Left ventricle myocardium inferior (tissue), 1 donor: Measurements from ENCODE around the gene ZNF569. TPM values are rescaled to one million over a fixed set of nuclear protein-coding genes. Genes with fewer than 3 reads are reported as not detected.
"Not testable (repeated sequence)": the region's sequence is repeated elsewhere in the genome, so short reads cannot be mapped to it uniquely, and the experiment has no call there.

ENCODE experiments used
- DNase-seq: peaks from one replicate; pipeline ENCODE4 v3.0.0-alpha.2; 2020
- H3K27ac ChIP-seq: fragments of 200-600 bp; replicated peaks from 2 replicates; pipeline ENCODE4 v1.8.0; 2021
- H3K27me3 ChIP-seq: fragments of 200-600 bp; 2 replicates; pipeline ENCODE4 v1.8.0; 2021; ENCODE audit warnings: low read depth
- H3K36me3 ChIP-seq: fragments of 200-600 bp; 2 replicates; pipeline ENCODE4 v1.8.0; 2021
- H3K4me1 ChIP-seq: fragments of 200-600 bp; 2 replicates; pipeline ENCODE4 v1.8.0; 2021
- H3K4me3 ChIP-seq: fragments of 200-600 bp; 2 replicates; pipeline ENCODE4 v1.8.0; 2021; ENCODE audit warnings: mild to moderate bottlenecking, moderate library complexity
- H3K9me3 ChIP-seq: fragments of 200-600 bp; replicated peaks from 2 replicates; pipeline ENCODE4 v1.8.0; 2021
- CTCF ChIP-seq: fragments of 200-600 bp; IDR thresholded peaks from 2 replicates; pipeline ENCODE4 v1.8.0; 2021; ENCODE audit warnings: antibody characterized with exemption, mild to moderate bottlenecking, borderline replicate concordance
- intact Hi-C: fragments of 100-400 bp; cut with micrococcal nuclease; formaldehyde crosslinking; loops from one replicate; pipeline ENCODE4 v1.11.0; 2022
- total RNA-seq: library from RNA; stranded (reverse); fragmentation: NEBNext Ultra II Directional; extraction: Animal tissue kit (Norgen Biotek cat#: 25700); gene quantifications from one replicate; pipeline ENCODE4 v1.2.1, GENCODE V29; 2021
- donor health status: DM: no; HTN: yes; CAD: no; lungs with severe emphysema.

ZNF569 gene
- total RNA-seq, 1 donor from 2014 or later = 6.5 TPM

GRCh38 chr19:37389234-37389633 lies 78.0 kb downstream of the ZNF569 start:
- H3K36me3 ChIP-seq = peaks cover 96% of the 10 kb centered on the region
- no peaks in the 10 kb centered on the region for H3K27me3 ChIP-seq
- no peaks in the 10 kb centered on the region for H3K4me1 ChIP-seq
- intact Hi-C loops = no loop called here
- H3K9me3 ChIP-seq = peaks cover 100% of the 10 kb centered on the region
- no peak for DNase-seq
- H3K27ac ChIP-seq = no peak overlapping the region
- H3K4me3 ChIP-seq = no peak overlapping the region
- TF ChIP-seq CTCF = no peak

- Histone ChIP-seq H3K4me1 (peaks cover 25% of the 10 kb centered on the region), H3K27ac (peak within 1 kb of the TSS; percentile 94), H3K27me3 (no peaks in the 10 kb centered on the region), H3K9me3 (peaks cover 20% of the 10 kb centered on the region), H3K4me3 (peak within 1 kb of the TSS; percentile 77), H3K36me3 (peaks cover 27% of the 10 kb centered on the region)
- DNase-seq = peak; percentile 98
- TF ChIP-seq CTCF = peak; percentile 20
- intact Hi-C loops = no loop called here
These were observed 96.2 kb downstream of the ZNF569 start, which contains the start of gene ZNF527 for GRCh38 chr19:37370880-37371661. Gene ZNF527, plus strand, starts transcription at chr19:37371099. Its CDS starts 3,100 bp downstream, at chr19:37374199.

GRCh38 chr19:37370386-37370879 lies 96.8 kb downstream of the ZNF569 start:
- H3K27me3 ChIP-seq, intact Hi-C loops, DNase-seq: not testable (repeated sequence)
- H3K9me3 ChIP-seq = peaks cover 20% of the 10 kb centered on the region
- peaks cover 20% of the 10 kb centered on the region for H3K36me3 ChIP-seq
- peak overlapping the region; percentile 94 for H3K27ac ChIP-seq
- peaks cover 25% of the 10 kb centered on the region for H3K4me1 ChIP-seq
- H3K4me3 ChIP-seq = peak overlapping the region; percentile 77

GRCh38 chr19:37362733-37363132 lies 104.5 kb downstream of the ZNF569 start:
- Histone ChIP-seq H3K9me3 (peaks cover 22% of the 10 kb centered on the region), H3K4me1 (peaks cover 16% of the 10 kb centered on the region), H3K4me3 (no peak overlapping the region), H3K27me3 (no peaks in the 10 kb centered on the region), H3K27ac (peak overlapping the region; percentile 60), H3K36me3 (peaks cover 69% of the 10 kb centered on the region)
- no peak for DNase-seq
- peak; percentile 16 for TF ChIP-seq CTCF
- intact Hi-C loops = no loop called here

GRCh38 chr19:37361994-37362393 lies 105.2 kb downstream of the ZNF569 start:
- peaks cover 29% of the 10 kb centered on the region for H3K9me3 ChIP-seq
- peaks cover 16% of the 10 kb centered on the region for H3K4me1 ChIP-seq
- H3K27me3 ChIP-seq = no peaks in the 10 kb centered on the region
- H3K36me3 ChIP-seq = peaks cover 77% of the 10 kb centered on the region
- peak overlapping the region; percentile 60 for H3K27ac ChIP-seq
- H3K4me3 ChIP-seq = no peak overlapping the region
- TF ChIP-seq CTCF = no peak
- intact Hi-C loops = no loop called here
- no peak for DNase-seq

Other genes starting within 250 kb of the ZNF569 start
- 8.9 TPM for gene ZNF383, start 249.2 kb downstream of the ZNF569 start, total RNA-seq
- 6.2 TPM for gene ZNF527, start 96.3 kb downstream of the ZNF569 start, total RNA-seq
- gene ZNF570, start 1.9 kb upstream of the ZNF569 start, total RNA-seq = 7.9 TPM
- gene ZNF793, start 39.5 kb upstream of the ZNF569 start, total RNA-seq = 7.1 TPM
- 3.8 TPM for gene ZNF571, start 127.3 kb upstream of the ZNF569 start, total RNA-seq
- gene ZNF540, start 127.4 kb upstream of the ZNF569 start, total RNA-seq = 6.9 TPM
- gene ZFP30, start 188.0 kb upstream of the ZNF569 start, total RNA-seq = 7.7 TPM